Medulla oblongata (tissue), 1 donor: ENCODE measurements around the gene SLC5A10.
"Not testable (repeated sequence)": the region's sequence is repeated elsewhere in the genome, so short reads cannot be mapped to it uniquely, and the experiment has no call there.

Experiments used
- DNase-seq: peaks from one replicate; pipeline ENCODE4 v3.0.0-alpha.2; 2015; ENCODE audit errors: extremely low spot score

The SLC5A10 gene

GRCh38 chr17:18951941-18952842 lies at the start of gene SLC5A10:
Gene SLC5A10, plus strand, starts transcription at chr17:18952165. Its CDS starts 41 bp downstream, at chr17:18952206.
- DNase-seq: no peak

- DNase-seq: peak; percentile 48
Observed at GRCh38 chr17:18904482-18904881, 47.5 kb upstream of the SLC5A10 start.

- DNase-seq: no peak
Observed at GRCh38 chr17:18905226-18905625, 46.7 kb upstream of the SLC5A10 start.

GRCh38 chr17:18910326-18910725 lies 41.6 kb upstream of the SLC5A10 start:
- DNase-seq: no peak

GRCh38 chr17:18910881-18911280 lies 41.1 kb upstream of the SLC5A10 start:
- DNase-seq: no peak

GRCh38 chr17:18916816-18917500 lies 35.0 kb upstream of the SLC5A10 start:
- DNase-seq: no peak

GRCh38 chr17:18917506-18918032 lies 34.4 kb upstream of the SLC5A10 start:
- DNase-seq: no peak

- no peak for DNase-seq
Observed at GRCh38 chr17:18919963-18920362, 32.0 kb upstream of the SLC5A10 start.

- no peak for DNase-seq
Observed at GRCh38 chr17:18920911-18921441, 31.0 kb upstream of the SLC5A10 start.

GRCh38 chr17:18921485-18921884 lies 30.5 kb upstream of the SLC5A10 start:
- DNase-seq: no peak

GRCh38 chr17:18921912-18922451 lies 30.0 kb upstream of the SLC5A10 start:
- no peak for DNase-seq

GRCh38 chr17:18922596-18922995 lies 29.4 kb upstream of the SLC5A10 start:
- not testable (repeated sequence) for DNase-seq

- DNase-seq: no peak
Observed at GRCh38 chr17:18925187-18925586, 26.8 kb upstream of the SLC5A10 start.

- DNase-seq: no peak
Observed at GRCh38 chr17:18928628-18929125, 23.3 kb upstream of the SLC5A10 start.

- DNase-seq: no peak
Observed at GRCh38 chr17:18932360-18933055, 19.5 kb upstream of the SLC5A10 start.

GRCh38 chr17:18933102-18934058 lies 18.6 kb upstream of the SLC5A10 start:
- DNase-seq: no peak

- no peak for DNase-seq
Observed at GRCh38 chr17:18937981-18938691, 13.8 kb upstream of the SLC5A10 start.

GRCh38 chr17:18938692-18939023 lies 13.3 kb upstream of the SLC5A10 start:
- no peak for DNase-seq

GRCh38 chr17:18944646-18945045 lies 7.3 kb upstream of the SLC5A10 start:
- DNase-seq: no peak

- no peak for DNase-seq
Observed at GRCh38 chr17:18946536-18946935, 5.4 kb upstream of the SLC5A10 start.
